PC-3 (cell line): ENCODE results near the gene GLB1L3. TPM values are rescaled to one million over a fixed set of nuclear protein-coding genes. Genes with fewer than 3 reads are reported as not detected.
"Not testable (repeated sequence)": the region's sequence is repeated elsewhere in the genome, so short reads cannot be mapped to it uniquely, and the experiment has no call there.

Source experiments
- ATAC-seq: fragments of 200-7000 bp; cut with Tn5 transposase; 2 replicates; pipeline ENCODE4 v1.9.1; 2020; ENCODE audit warnings: mild to moderate bottlenecking, moderate library complexity
- BruUV-seq: library from RNA; stranded (reverse); fragments of 400-500 nt; replicated peaks from 2 replicates; lab custom pipeline; 2021; lab: Mats Ljungman, UMichigan
- CTCF ChIA-PET: fragments of 300-600 bp; sonication (Branson Sonifier 250); formaldehyde crosslinking; loops from one replicate; lab custom pipeline; 2022; ENCODE audit warnings: antibody characterized with exemption; lab: Charles Lee
- POLR2A ChIA-PET: fragments of 300-600 bp; sonication (Branson Sonifier 250); formaldehyde crosslinking; loops from one replicate; lab custom pipeline; 2022; ENCODE audit warnings: antibody characterized with exemption; ENCODE audit not compliant: unreplicated experiment; lab: Charles Lee
- DNase-seq: peaks from one replicate; pipeline ENCODE4 v3.0.0-alpha.2; 2015
- H2AFZ ChIP-seq: fragments of 300-600 bp; sonication (generic); 2 replicates; pipeline ENCODE4 v1.6.0; 2016; ENCODE audit warnings: antibody characterized with exemption, low read length
- H3F3A ChIP-seq: fragments of 300-600 bp; sonication (generic); one replicate; pipeline ENCODE4 v1.6.0; 2017; ENCODE audit warnings: antibody characterized with exemption, low read length, control low read depth, mild to moderate bottlenecking; ENCODE audit not compliant: unreplicated experiment
- H3K27ac ChIP-seq: fragments of 300-600 bp; sonication (generic); 2 replicates; pipeline ENCODE4 v1.5.1; 2016; ENCODE audit warnings: mild to moderate bottlenecking, low read length
- H3K27me3 ChIP-seq: fragments of 300-600 bp; sonication (generic); 2 replicates; pipeline ENCODE4 v1.6.1; 2016; ENCODE audit warnings: low read length, mixed read lengths
- H3K36me3 ChIP-seq: fragments of 300-600 bp; sonication (generic); 2 replicates; pipeline ENCODE4 v1.6.1; 2016; ENCODE audit warnings: low read depth, mixed run types, low read length, mixed read lengths
- H3K4me1 ChIP-seq: fragments of 300-600 bp; sonication (generic); 2 replicates; pipeline ENCODE4 v1.5.1; 2016; ENCODE audit warnings: low read length; ENCODE audit not compliant: insufficient read depth
- H3K4me2 ChIP-seq: fragments of 300-600 bp; sonication (generic); 2 replicates; pipeline ENCODE4 v1.6.0; 2016; ENCODE audit warnings: low read length
- H3K4me3 ChIP-seq: fragments of 300-600 bp; sonication (generic); 2 replicates; pipeline ENCODE4 v1.5.1; 2016; ENCODE audit warnings: mild to moderate bottlenecking, low read length, mixed read lengths
- H3K79me2 ChIP-seq: fragments of 300-600 bp; sonication (generic); 2 replicates; pipeline ENCODE4 v1.6.1; 2017; ENCODE audit warnings: low read length, mixed read lengths
- H3K9ac ChIP-seq: fragments of 300-600 bp; sonication (generic); 2 replicates; pipeline ENCODE4 v1.6.0; 2016; ENCODE audit warnings: mild to moderate bottlenecking, low read length
- H3K9me2 ChIP-seq: fragments of 300-600 bp; sonication (generic); replicated peaks from 2 replicates; pipeline ENCODE4 v1.6.1; 2016; ENCODE audit warnings: mixed run types, low read length, mixed read lengths
- H3K9me3 ChIP-seq: fragments of 300-600 bp; sonication (generic); 2 replicates; pipeline ENCODE4 v1.6.1; 2016; ENCODE audit warnings: low read length, mixed read lengths
- H4K20me1 ChIP-seq: fragments of 300-600 bp; sonication (generic); 2 replicates; pipeline ENCODE4 v1.6.1; 2016; ENCODE audit warnings: low read length, mixed read lengths
- EZH2 ChIP-seq: fragments of 300-600 bp; sonication (generic); IDR thresholded peaks from one replicate; pipeline ENCODE4 v1.6.1; 2017; ENCODE audit warnings: antibody characterized with exemption, mild to moderate bottlenecking, low read length; ENCODE audit not compliant: unreplicated experiment
- EZH2phosphoT487 ChIP-seq: fragments of 300-600 bp; sonication (generic); IDR thresholded peaks from 2 replicates; pipeline ENCODE4 v1.6.1; 2018; ENCODE audit warnings: mild to moderate bottlenecking, antibody characterized with exemption, low read length, borderline replicate concordance
- intact Hi-C: fragments of 100-400 bp; cut with micrococcal nuclease; formaldehyde crosslinking; loops from 2 replicates; pipeline ENCODE4 v1.9.0; 2023
- total RNA-seq: library from RNA; depleted of rRNA; stranded (reverse); fragments of >200 nt; gene quantifications from 2 replicates; pipeline ENCODE4 v1.2.3, GENCODE V29; 2014
- TF ChIP-seq, protein P1 (sequence below): fragments of 300-600 bp; sonication (generic); conservative IDR thresholded peaks from 2 replicates; pipeline ENCODE4 v1.5.1; 2017; ENCODE audit warnings: antibody characterized with exemption, low read depth, mild to moderate bottlenecking, low read length

GLB1L3 gene
- total RNA-seq, 1 experiment from 2014 or later, result not detected

DNA sequence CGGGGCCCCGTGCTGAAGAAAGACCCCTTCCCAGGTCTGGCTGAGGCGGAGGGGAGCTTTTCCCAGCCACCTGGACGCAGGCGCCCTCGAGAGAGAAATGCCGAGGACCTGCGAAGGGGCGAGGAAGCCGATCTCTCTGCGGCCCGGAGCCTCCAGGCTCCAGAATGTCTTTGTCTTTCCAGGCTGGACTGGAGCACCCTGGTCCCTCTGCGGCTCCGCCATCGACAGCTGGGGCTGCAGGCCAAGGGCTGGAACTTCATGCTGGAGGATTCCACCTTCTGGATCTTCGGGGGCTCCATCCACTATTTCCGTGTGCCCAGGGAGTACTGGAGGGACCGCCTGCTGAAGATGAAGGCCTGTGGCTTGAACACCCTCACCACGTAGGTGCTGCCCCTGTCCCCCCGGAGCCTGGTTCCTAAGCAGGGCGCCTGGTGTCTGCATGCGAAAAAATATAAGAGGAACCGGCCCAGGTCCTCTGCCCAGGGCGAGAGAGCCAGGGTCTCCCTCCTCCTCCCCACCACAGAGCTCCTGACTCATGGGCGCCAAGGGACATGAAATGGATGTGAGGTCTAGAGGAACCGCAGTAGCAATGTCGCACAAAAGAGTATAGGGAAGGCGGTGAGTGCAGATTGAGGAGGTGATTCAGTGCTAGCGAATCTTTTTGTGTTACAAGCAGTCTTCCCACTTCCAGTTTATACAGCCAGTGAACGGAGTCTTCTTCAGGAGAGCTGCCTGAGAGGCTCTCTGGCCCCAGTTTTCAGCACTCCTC lies 66.6 kb downstream of the GLB1L3 start:
- Histone ChIP-seq H3K4me1 (no peaks in the 10 kb centered on the region), H4K20me1 (no peaks in the 10 kb centered on the region), H3K9me2 (no peaks in the 10 kb centered on the region), H3K9me3 (no peaks in the 10 kb centered on the region), H3K27me3 (peaks cover 39% of the 10 kb centered on the region), H3F3A (no peaks in the 10 kb centered on the region), H3K36me3 (no peaks in the 10 kb centered on the region), H2AFZ (no peak overlapping the region), H3K79me2 (no peaks in the 10 kb centered on the region), H3K4me2 (no peak overlapping the region), H3K9ac (no peak overlapping the region), H3K27ac (no peak overlapping the region), H3K4me3 (no peak overlapping the region)
- intact Hi-C loops, result no loop called here
- ATAC-seq (no peak), DNase-seq (no peak)
- TF ChIP-seq EZH2 (no peak), EZH2phosphoT487 (no peak)
- TF ChIP-seq, protein P1, sequence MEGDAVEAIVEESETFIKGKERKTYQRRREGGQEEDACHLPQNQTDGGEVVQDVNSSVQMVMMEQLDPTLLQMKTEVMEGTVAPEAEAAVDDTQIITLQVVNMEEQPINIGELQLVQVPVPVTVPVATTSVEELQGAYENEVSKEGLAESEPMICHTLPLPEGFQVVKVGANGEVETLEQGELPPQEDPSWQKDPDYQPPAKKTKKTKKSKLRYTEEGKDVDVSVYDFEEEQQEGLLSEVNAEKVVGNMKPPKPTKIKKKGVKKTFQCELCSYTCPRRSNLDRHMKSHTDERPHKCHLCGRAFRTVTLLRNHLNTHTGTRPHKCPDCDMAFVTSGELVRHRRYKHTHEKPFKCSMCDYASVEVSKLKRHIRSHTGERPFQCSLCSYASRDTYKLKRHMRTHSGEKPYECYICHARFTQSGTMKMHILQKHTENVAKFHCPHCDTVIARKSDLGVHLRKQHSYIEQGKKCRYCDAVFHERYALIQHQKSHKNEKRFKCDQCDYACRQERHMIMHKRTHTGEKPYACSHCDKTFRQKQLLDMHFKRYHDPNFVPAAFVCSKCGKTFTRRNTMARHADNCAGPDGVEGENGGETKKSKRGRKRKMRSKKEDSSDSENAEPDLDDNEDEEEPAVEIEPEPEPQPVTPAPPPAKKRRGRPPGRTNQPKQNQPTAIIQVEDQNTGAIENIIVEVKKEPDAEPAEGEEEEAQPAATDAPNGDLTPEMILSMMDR, result no peak
- POLR2A ChIA-PET, result interaction anchor here (0.5 kb wide), 1 partner anchor 12 kb away, joined by 3 read pairs; no protein-coding TSS in a partner anchor
- BruUV-seq, result no TSS peak
- CTCF ChIA-PET, result no interaction called here

DNA sequence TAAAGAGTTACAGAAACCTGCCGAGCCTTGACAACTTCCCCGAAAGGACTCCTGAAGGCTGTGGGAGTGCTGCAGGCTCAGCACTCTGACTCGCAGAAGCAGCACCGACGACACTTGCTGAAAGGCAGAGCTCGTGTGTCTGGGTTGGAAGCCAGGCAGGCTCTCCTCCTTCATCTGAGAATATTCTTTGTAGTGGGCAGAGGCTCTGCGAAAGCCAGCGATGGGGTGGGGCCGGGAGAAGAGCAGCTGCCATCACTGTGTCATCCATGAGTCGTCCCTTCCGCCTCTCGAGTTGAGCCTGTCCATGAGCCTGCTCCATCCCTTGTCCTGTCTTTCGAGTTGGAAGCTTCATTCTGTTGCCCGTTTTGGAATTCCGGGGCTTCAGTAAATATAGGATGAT lies 67.5 kb downstream of the GLB1L3 start:
- Histone ChIP-seq H3K27ac (no peak overlapping the region), H3K79me2 (no peaks in the 10 kb centered on the region), H3K9me3 (no peaks in the 10 kb centered on the region), H3K9me2 (no peaks in the 10 kb centered on the region), H4K20me1 (no peaks in the 10 kb centered on the region), H3K4me3 (no peak overlapping the region), H3K36me3 (no peaks in the 10 kb centered on the region), H3K9ac (no peak overlapping the region), H3F3A (no peaks in the 10 kb centered on the region), H2AFZ (no peak overlapping the region), H3K4me1 (no peaks in the 10 kb centered on the region), H3K4me2 (no peak overlapping the region), H3K27me3 (peaks cover 46% of the 10 kb centered on the region)
- CTCF ChIA-PET, result no interaction called here
- ATAC-seq, result no peak
- intact Hi-C loops, result no loop called here
- TF ChIP-seq, protein P1, result no peak
- no peak for TF ChIP-seq EZH2
- no peak for TF ChIP-seq EZH2phosphoT487
- no peak for DNase-seq
- POLR2A ChIA-PET, result no interaction called here
- no TSS peak for BruUV-seq

DNA sequence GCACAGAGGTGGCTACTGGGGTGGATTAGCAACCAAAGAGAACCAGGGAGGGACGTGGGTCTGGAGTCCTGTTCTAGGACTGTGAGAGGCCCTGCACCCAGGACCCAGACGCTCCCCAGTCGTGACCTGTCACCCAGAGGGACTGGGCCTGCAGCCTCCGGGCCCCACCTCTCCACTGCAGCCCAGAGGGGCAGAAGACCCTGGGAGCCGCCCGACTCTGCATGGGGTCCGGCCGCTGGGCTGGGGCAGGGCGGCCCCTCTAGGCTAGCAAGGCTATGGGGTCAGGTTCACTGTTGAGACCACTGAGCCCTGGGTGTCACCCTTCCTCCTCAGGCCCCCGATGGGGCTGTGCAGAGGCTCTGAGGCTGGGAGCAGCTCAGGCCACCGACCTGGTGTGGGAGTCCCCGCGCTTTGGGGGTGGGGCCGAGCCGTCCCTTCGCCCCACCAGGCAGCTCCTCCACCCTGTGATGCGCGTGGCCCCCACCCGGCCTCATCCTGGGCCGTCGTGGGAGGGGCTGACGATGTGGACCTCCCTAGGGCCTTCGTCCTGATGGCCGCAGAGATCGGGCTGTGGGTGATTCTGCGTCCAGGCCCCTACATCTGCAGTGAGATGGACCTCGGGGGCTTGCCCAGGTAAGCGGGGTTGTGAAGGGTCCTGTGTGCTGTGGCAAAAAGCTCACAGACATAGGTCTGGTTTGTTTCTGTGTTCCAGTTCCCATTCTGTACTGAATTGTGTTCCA lies 68.5 kb downstream of the GLB1L3 start:
- H2AFZ ChIP-seq, H3K27ac ChIP-seq, intact Hi-C loops, H3K9me2 ChIP-seq, POLR2A ChIA-PET, H3K4me3 ChIP-seq, H3K4me2 ChIP-seq, H3K9me3 ChIP-seq, BruUV-seq, DNase-seq, H3F3A ChIP-seq, H3K9ac ChIP-seq, H3K4me1 ChIP-seq, CTCF ChIA-PET, H4K20me1 ChIP-seq, H3K79me2 ChIP-seq, ATAC-seq, H3K36me3 ChIP-seq: not testable (repeated sequence)
- H3K27me3 ChIP-seq, result peaks cover 56% of the 10 kb centered on the region
